HepG2 (cell line): Measurements from ENCODE around the gene ZNF503. TPM values are rescaled to one million over a fixed set of nuclear protein-coding genes. Genes with fewer than 3 reads are reported as not detected.

Source experiments
- FOXA1 ChIP-seq, 2 experiments: fragments of 450-650 bp in 1 of 2; sonication (generic) in 1 of 2; formaldehyde crosslinking in 1 of 2; IDR thresholded peaks; 2 replicates each; pipeline versions ENCODE4 v1.4.0 to v1.6.1; 2016 to 2020; ENCODE audit warnings: missing genetic modification reagents in 1 of 2
- MED8 ChIP-seq: sonication (generic); formaldehyde crosslinking; IDR thresholded peaks from 2 replicates; pipeline ENCODE4 v1.8.1; 2023; ENCODE audit warnings: mild to moderate bottlenecking, missing genetic modification reagents; ENCODE audit not compliant: insufficient replicate concordance
- MYC ChIP-seq: sonication (generic); formaldehyde crosslinking; IDR thresholded peaks from 2 replicates; pipeline ENCODE4 v1.9.0; 2021; ENCODE audit warnings: missing genetic modification reagents, borderline replicate concordance
- NR2C2 ChIP-seq: sonication (generic); formaldehyde crosslinking; IDR thresholded peaks from 2 replicates; pipeline ENCODE4 v1.4.0; 2020; ENCODE audit warnings: missing genetic modification reagents, mild to moderate bottlenecking, moderate library complexity, borderline replicate concordance
- PAXIP1 ChIP-seq: sonication (generic); formaldehyde crosslinking; conservative IDR thresholded peaks from 2 replicates; pipeline ENCODE4 v1.4.0; 2020; ENCODE audit warnings: mild to moderate bottlenecking, missing genetic modification reagents, moderate library complexity
- PHF8 ChIP-seq: sonication (generic); formaldehyde crosslinking; IDR thresholded peaks from 2 replicates; pipeline ENCODE4 v1.5.0; 2020; ENCODE audit warnings: missing genetic modification reagents
- RBM22 ChIP-seq: fragments of 200-400 bp; formaldehyde crosslinking; optimal IDR thresholded peaks from 2 replicates; pipeline ENCODE3; 2017; ENCODE audit warnings: mild to moderate bottlenecking, low read length, moderate library complexity
- REPIN1 ChIP-seq: sonication (generic); formaldehyde crosslinking; IDR thresholded peaks from 2 replicates; pipeline ENCODE4 v1.8.0; 2022; ENCODE audit warnings: missing genetic modification reagents, low read depth, mild to moderate bottlenecking, borderline replicate concordance
- SOX5 ChIP-seq: IDR thresholded peaks from 2 replicates; pipeline ENCODE4 v1.6.1; 2016; ENCODE audit warnings: borderline replicate concordance
- SOX6 ChIP-seq, 2 experiments: fragments of 450-650 bp in 1 of 2; sonication (generic) in 1 of 2; formaldehyde crosslinking in 1 of 2; IDR thresholded peaks; 2 replicates each; pipeline versions ENCODE4 v1.4.0 to v1.6.1; 2017 to 2020; ENCODE audit warnings: antibody characterized with exemption in 1 of 2, mild to moderate bottlenecking in 1 of 2, missing genetic modification reagents in 1 of 2
- STAG1 ChIP-seq: sonication (generic); formaldehyde crosslinking; IDR thresholded peaks from 2 replicates; pipeline ENCODE4 v1.4.0; 2020; ENCODE audit warnings: missing genetic modification reagents
- ZNF274 ChIP-seq: sonication (generic); formaldehyde crosslinking; IDR thresholded peaks from 2 replicates; pipeline ENCODE4 v1.5.1; 2020; ENCODE audit warnings: mild to moderate bottlenecking, missing genetic modification reagents
- ZNF574 ChIP-seq: sonication (generic); formaldehyde crosslinking; IDR thresholded peaks from 2 replicates; pipeline ENCODE4 v1.4.0; 2020; ENCODE audit warnings: missing genetic modification reagents
- ZNF609 ChIP-seq: sonication (generic); formaldehyde crosslinking; IDR thresholded peaks from 2 replicates; pipeline ENCODE4 v1.4.0; 2020; ENCODE audit warnings: mild to moderate bottlenecking, missing genetic modification reagents, borderline replicate concordance
- ZNF615 ChIP-seq: sonication (generic); formaldehyde crosslinking; IDR thresholded peaks from 2 replicates; pipeline ENCODE4 v1.5.0; 2020; ENCODE audit warnings: mild to moderate bottlenecking, missing genetic modification reagents, borderline replicate concordance
- polyA plus RNA-seq, 8 experiments: library from polyadenylated mRNA; depleted of rRNA in 3 of 8; stranded (reverse) in 7 of 8; unstranded in 1 of 8; fragments of >200 nt; fragmentation: Illumina TruSeq in 4 of 8; extraction: Trizol in 4 of 8; gene quantifications; 2 replicates each; pipeline versions ENCODE4 v1.2.1 to v1.2.3, GENCODE V29; 2011 to 2016; ENCODE audit warnings: low read depth in 4 of 8, missing spikeins in 1 of 8, mixed read lengths in 1 of 8; ENCODE audit not compliant: insufficient read depth in 1 of 8
- total RNA-seq, 5 experiments: library from RNA; depleted of rRNA; stranded (reverse); fragments of >200 nt; fragmentation: Illumina TruSeq; extraction: Trizol; gene quantifications; 2 replicates each; pipeline ENCODE4 v1.2.3, GENCODE V29; 2016; ENCODE audit warnings: low read depth in 1 of 5

ZNF503 gene
- total and polyA plus RNA-seq, 2 of the 13 experiments (the other 11 are each of a cell fraction or from before 2014, with no cell fraction given) = 2.7 to 8.3 TPM

- TF ChIP-seq SOX5 (peak; percentile 43; the same call in 1 of the 2 replicates), PHF8 (CRISPR knock-in tag) (peak; percentile 67), SOX6 (IDR thresholded peaks at IDR 0.05) (no peak), SOX6 (CRISPR knock-in tag; IDR thresholded peaks at IDR 0.05) (peak; percentile 67), NR2C2 (CRISPR knock-in tag) (peak; percentile 58; the same call in 1 of the 2 replicates), RBM22 (no peak), ZNF609 (CRISPR knock-in tag) (peak; percentile 62), FOXA1 (IDR thresholded peaks at IDR 0.05) (no peak), FOXA1 (CRISPR knock-in tag; IDR thresholded peaks at IDR 0.05) (peak; percentile 19; the same call in 1 of the 2 replicates), MED8 (CRISPR knock-in tag) (peak; percentile 60), MYC (CRISPR knock-in tag) (peak; percentile 50; the same call in 1 of the 2 replicates), ZNF615 (CRISPR knock-in tag) (no peak), ZNF274 (peak; percentile 69; the same call in 1 of the 2 replicates), REPIN1 (peak; percentile 44; the same call in 1 of the 2 replicates), PAXIP1 (peak; percentile 69; the same call in 1 of the 2 replicates), STAG1 (CRISPR knock-in tag) (no peak), ZNF574 (peak; percentile 51)
Observed at GRCh38 chr10:75431180-75432111, 29.9 kb upstream of the ZNF503 start, which contains the start of gene LRMDA (continued).
